Muscle layer of colon (tissue), 2 donors: ENCODE measurements around the gene UBE2L3.
A peak's percentile ranks its signal among the peaks of the same experiment; 100 is the strongest.

Experiments used
- H3K27ac ChIP-seq: one replicate; pipeline ENCODE4 v1.7.0; 2013; ENCODE audit warnings: low read depth, mild to moderate bottlenecking, low read length, moderate library complexity
- H3K27me3 ChIP-seq, 2 donors: one replicate each; pipeline ENCODE4 v1.7.0; 2013; ENCODE audit warnings: low read length in 2 of 2, mild to moderate bottlenecking in 2 of 2; ENCODE audit not compliant: insufficient read depth in 2 of 2, control insufficient read depth in 1 of 2
- H3K36me3 ChIP-seq: one replicate; pipeline ENCODE4 v1.7.0; 2013; ENCODE audit warnings: mild to moderate bottlenecking, low read length; ENCODE audit not compliant: insufficient read depth
- H3K4me1 ChIP-seq: one replicate; pipeline ENCODE4 v1.7.0; 2013; ENCODE audit warnings: mild to moderate bottlenecking, low read length; ENCODE audit not compliant: insufficient read depth
- H3K4me3 ChIP-seq, 2 donors: one replicate each; pipeline ENCODE4 v1.7.0; 2013; ENCODE audit warnings: low read length in 2 of 2, low read depth in 1 of 2, mild to moderate bottlenecking in 1 of 2, moderate library complexity in 1 of 2
- H3K9ac ChIP-seq: one replicate; pipeline ENCODE4 v1.7.0; 2013; ENCODE audit warnings: low read length
- H3K9me3 ChIP-seq: one replicate; pipeline ENCODE4 v1.7.0; 2013; ENCODE audit warnings: mild to moderate bottlenecking, low read length
- donor health status: abdominal sarcoma.
- donor health status: Adenocarcinoma of cecum.

UBE2L3 gene

GRCh38 chr22:21657360-21658032 is 90.0 kb downstream of the UBE2L3 start:
- Histone ChIP-seq H3K9ac (no peak overlapping the region), H3K27me3 (peaks cover 5 to 31% of the 10 kb centered on the region in 2 donors), H3K4me3 (no peak overlapping the region), H3K4me1 (no peaks in the 10 kb centered on the region), H3K9me3 (no peaks in the 10 kb centered on the region), H3K36me3 (no peaks in the 10 kb centered on the region), H3K27ac (no peak overlapping the region)

- Histone ChIP-seq H3K27ac (no peak overlapping the region), H3K4me1 (no peaks in the 10 kb centered on the region), H3K9me3 (no peaks in the 10 kb centered on the region), H3K4me3 (no peak overlapping the region), H3K36me3 (no peaks in the 10 kb centered on the region), H3K9ac (no peak overlapping the region), H3K27me3 (peaks cover 5 to 22% of the 10 kb centered on the region in 2 donors)
Observed at GRCh38 chr22:21659864-21660525, 92.5 kb downstream of the UBE2L3 start.

- Histone ChIP-seq H3K9ac (no peak overlapping the region), H3K27ac (no peak overlapping the region), H3K9me3 (no peaks in the 10 kb centered on the region), H3K27me3 (peaks cover 5 to 22% of the 10 kb centered on the region in 2 donors), H3K36me3 (no peaks in the 10 kb centered on the region), H3K4me1 (no peaks in the 10 kb centered on the region), H3K4me3 (no peak overlapping the region)
Observed at GRCh38 chr22:21660904-21661303, 93.4 kb downstream of the UBE2L3 start.

- no peaks in the 10 kb centered on the region for H3K36me3 ChIP-seq
- peaks cover 4% of the 10 kb centered on the region for H3K4me1 ChIP-seq
- H3K9ac ChIP-seq: no peak overlapping the region
- H3K27ac ChIP-seq: no peak overlapping the region
- peaks cover 0 to 16% of the 10 kb centered on the region in 2 donors for H3K27me3 ChIP-seq
- H3K4me3 ChIP-seq: no peak overlapping the region
- no peaks in the 10 kb centered on the region for H3K9me3 ChIP-seq
Observed at GRCh38 chr22:21661991-21662390, 94.5 kb downstream of the UBE2L3 start.

- no peaks in the 10 kb centered on the region for H3K36me3 ChIP-seq
- H3K9me3 ChIP-seq: no peaks in the 10 kb centered on the region
- peaks cover 7% of the 10 kb centered on the region for H3K4me1 ChIP-seq
- H3K27me3 ChIP-seq: no peaks in the 10 kb centered on the region
- no peak overlapping the region for H3K27ac ChIP-seq
- no peak overlapping the region for H3K4me3 ChIP-seq
- H3K9ac ChIP-seq: no peak overlapping the region
Observed at GRCh38 chr22:21663738-21664137, 96.2 kb downstream of the UBE2L3 start.

- H3K4me1 ChIP-seq: peaks cover 7% of the 10 kb centered on the region
- H3K9me3 ChIP-seq: no peaks in the 10 kb centered on the region
- peak overlapping the region; percentile 68 to 88 for H3K4me3 ChIP-seq
- H3K9ac ChIP-seq: no peak overlapping the region
- H3K36me3 ChIP-seq: peaks cover 4% of the 10 kb centered on the region
- H3K27me3 ChIP-seq: no peaks in the 10 kb centered on the region
- peak overlapping the region; percentile 88 for H3K27ac ChIP-seq
Observed at GRCh38 chr22:21665047-21665851, 97.7 kb downstream of the UBE2L3 start.

GRCh38 chr22:21666786-21667185 is 99.3 kb downstream of the UBE2L3 start:
- no peaks in the 10 kb centered on the region for H3K9me3 ChIP-seq
- H3K9ac ChIP-seq: no peak overlapping the region
- peaks cover 7% of the 10 kb centered on the region for H3K4me1 ChIP-seq
- no peaks in the 10 kb centered on the region for H3K27me3 ChIP-seq
- H3K4me3 ChIP-seq: peak overlapping the region; percentile 68 to 88
- H3K36me3 ChIP-seq: peaks cover 14% of the 10 kb centered on the region
- no peak overlapping the region for H3K27ac ChIP-seq

GRCh38 chr22:21669026-21669425 is 101.5 kb downstream of the UBE2L3 start:
- peaks cover 35% of the 10 kb centered on the region for H3K36me3 ChIP-seq
- no peak overlapping the region for H3K4me3 ChIP-seq
- H3K9ac ChIP-seq: no peak overlapping the region
- no peak overlapping the region for H3K27ac ChIP-seq
- H3K27me3 ChIP-seq: no peaks in the 10 kb centered on the region
- H3K9me3 ChIP-seq: no peaks in the 10 kb centered on the region
- H3K4me1 ChIP-seq: peaks cover 7% of the 10 kb centered on the region

GRCh38 chr22:21672107-21672629 is 104.7 kb downstream of the UBE2L3 start:
- Histone ChIP-seq H3K4me1 (peaks cover 1% of the 10 kb centered on the region), H3K36me3 (peaks cover 56% of the 10 kb centered on the region)

More at GRCh38 chr22:21672107-21672629, 104.7 kb downstream of the UBE2L3 start:
- Histone ChIP-seq H3K27ac (no peak overlapping the region), H3K27me3 (no peaks in the 10 kb centered on the region), H3K4me3 (no peak overlapping the region), H3K9me3 (no peaks in the 10 kb centered on the region), H3K9ac (no peak overlapping the region)
